Panc1 (cell line): ENCODE results near the gene SMIM17. TPM values are rescaled to one million over a fixed set of nuclear protein-coding genes. Genes with fewer than 3 reads are reported as not detected.

Experiments
- ATAC-seq: fragments of 200-7000 bp; cut with Tn5 transposase; 2 replicates; pipeline ENCODE4 v1.9.1; 2020; ENCODE audit warnings: mild to moderate bottlenecking, moderate library complexity
- BruUV-seq: library from RNA; stranded (reverse); fragments of 400-500 nt; replicated peaks from 2 replicates; lab custom pipeline; 2021; lab: Mats Ljungman, UMichigan
- CTCF ChIA-PET: fragments of 300-600 bp; sonication (Branson Sonifier 250); formaldehyde crosslinking; loops from one replicate; lab custom pipeline; 2022; ENCODE audit warnings: antibody characterized with exemption; lab: Charles Lee
- POLR2A ChIA-PET: fragments of 300-600 bp; sonication (Branson Sonifier 250); formaldehyde crosslinking; loops from one replicate; lab custom pipeline; 2022; ENCODE audit warnings: antibody characterized with exemption; lab: Charles Lee
- DNase-seq: peaks from one replicate; pipeline ENCODE4 v3.0.0-alpha.2; 2010; ENCODE audit warnings: low read depth, low spot score
- H3K27ac ChIP-seq: 2 replicates; pipeline ENCODE4 v1.5.1; 2011; ENCODE audit warnings: mild to moderate bottlenecking, low read length, inconsistent platforms
- H3K27me3 ChIP-seq: fragments of 200-500 bp; sonication (Bioruptor generic); 2 replicates; pipeline ENCODE4 v1.6.0; 2014; ENCODE audit warnings: low read length, inconsistent platforms; ENCODE audit not compliant: control insufficient read depth, insufficient read depth
- H3K36me3 ChIP-seq: fragments of 200-500 bp; sonication (Bioruptor generic); 2 replicates; pipeline ENCODE4 v1.5.1; 2014; ENCODE audit warnings: inconsistent platforms, mild to moderate bottlenecking, low read length, moderate library complexity; ENCODE audit not compliant: control insufficient read depth, insufficient read depth
- H3K4me1 ChIP-seq: 2 replicates; pipeline ENCODE4 v1.5.1; 2011; ENCODE audit warnings: inconsistent platforms, mild to moderate bottlenecking, low read length, moderate library complexity; ENCODE audit not compliant: control insufficient read depth, insufficient read depth
- H3K4me3 ChIP-seq, 2 experiments: 2 replicates each; pipeline ENCODE4 v1.5.1; 2011 to 2012; ENCODE audit warnings: low read depth in 2 of 2, low read length in 2 of 2, mild to moderate bottlenecking in 2 of 2, inconsistent platforms in 1 of 2, moderate library complexity in 1 of 2
- H3K9me3 ChIP-seq: fragments of 200-500 bp; sonication (Bioruptor generic); 2 replicates; pipeline ENCODE4 v1.5.1; 2014; ENCODE audit warnings: low read depth, mild to moderate bottlenecking, inconsistent platforms, low read length, moderate library complexity; ENCODE audit not compliant: control insufficient read depth, insufficient read depth
- POLR2AphosphoS5 ChIP-seq: IDR thresholded peaks from 2 replicates; pipeline ENCODE4 v1.6.1; 2012; ENCODE audit warnings: mild to moderate bottlenecking, low read depth, low read length, moderate library complexity
- REST ChIP-seq, 2 experiments: IDR thresholded peaks; 2 replicates each; pipeline ENCODE4 v1.6.1; 2011 to 2012; ENCODE audit warnings: low read depth in 2 of 2, control low read depth in 1 of 2, low read length in 1 of 2, mild to moderate bottlenecking in 1 of 2, moderate library complexity in 1 of 2; ENCODE audit not compliant: insufficient read depth in 1 of 2
- SIN3A ChIP-seq: IDR thresholded peaks from 2 replicates; pipeline ENCODE4 v1.6.1; 2012; ENCODE audit warnings: low read depth, mild to moderate bottlenecking, low read length, moderate library complexity, borderline replicate concordance; ENCODE audit not compliant: insufficient read depth
- TCF7L2 ChIP-seq: IDR thresholded peaks from 2 replicates; pipeline ENCODE4 v1.6.1; 2011; ENCODE audit warnings: mild to moderate bottlenecking, low read depth, low read length, inconsistent platforms
- in situ Hi-C: cut with HindIII; loops from 2 replicates; pipeline ENCODE4 v1.10.0; 2016; ENCODE audit warnings: low sequenced_read_pairs, low pct_unique_long_range_greater_than_20kb
- intact Hi-C: fragments of 100-400 bp; cut with micrococcal nuclease; formaldehyde crosslinking; loops from one replicate; pipeline ENCODE4 v1.10.0; 2022; ENCODE audit not compliant: unreplicated experiment
- total RNA-seq: library from RNA; stranded (reverse); gene quantifications from one replicate; pipeline ENCODE4 v1.2.1, GENCODE V29; 2021; ENCODE audit not compliant: unreplicated experiment
- TF ChIP-seq, protein P1 (sequence below): fragments of 450-650 bp; IDR thresholded peaks from 2 replicates; pipeline ENCODE4 v1.5.1; 2017; ENCODE audit warnings: mild to moderate bottlenecking

The SMIM17 gene
- total RNA-seq, 1 experiment from 2014 or later: 0.28 TPM

DNA sequence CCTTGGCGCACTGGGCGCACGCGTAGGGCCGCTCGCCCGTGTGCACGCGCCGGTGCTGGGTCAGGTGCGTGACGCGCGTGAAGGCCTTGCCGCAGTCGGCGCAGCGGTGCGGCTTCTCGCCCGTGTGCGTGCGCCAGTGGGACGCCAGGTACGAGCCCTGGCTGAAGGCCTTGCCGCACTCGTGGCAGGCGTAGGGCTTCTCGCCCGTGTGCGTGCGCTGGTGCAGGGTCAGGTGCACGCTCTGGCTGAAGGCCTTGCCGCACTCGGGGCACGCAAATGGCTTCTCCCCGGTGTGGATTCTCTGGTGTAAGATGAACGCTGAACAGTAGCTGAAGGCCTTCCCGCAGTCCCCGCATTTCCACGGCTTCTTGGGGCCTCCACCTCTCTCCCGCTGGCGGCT, 21.6 kb downstream of the SMIM17 start:
- no peak for ATAC-seq
- no peaks in the 10 kb centered on the region for H3K36me3 ChIP-seq
- ChIA-PET POLR2A (no interaction called here), CTCF (no interaction called here)
- DNase-seq: no peak
- no peak overlapping the region for H3K27ac ChIP-seq
- TF ChIP-seq, protein P1, sequence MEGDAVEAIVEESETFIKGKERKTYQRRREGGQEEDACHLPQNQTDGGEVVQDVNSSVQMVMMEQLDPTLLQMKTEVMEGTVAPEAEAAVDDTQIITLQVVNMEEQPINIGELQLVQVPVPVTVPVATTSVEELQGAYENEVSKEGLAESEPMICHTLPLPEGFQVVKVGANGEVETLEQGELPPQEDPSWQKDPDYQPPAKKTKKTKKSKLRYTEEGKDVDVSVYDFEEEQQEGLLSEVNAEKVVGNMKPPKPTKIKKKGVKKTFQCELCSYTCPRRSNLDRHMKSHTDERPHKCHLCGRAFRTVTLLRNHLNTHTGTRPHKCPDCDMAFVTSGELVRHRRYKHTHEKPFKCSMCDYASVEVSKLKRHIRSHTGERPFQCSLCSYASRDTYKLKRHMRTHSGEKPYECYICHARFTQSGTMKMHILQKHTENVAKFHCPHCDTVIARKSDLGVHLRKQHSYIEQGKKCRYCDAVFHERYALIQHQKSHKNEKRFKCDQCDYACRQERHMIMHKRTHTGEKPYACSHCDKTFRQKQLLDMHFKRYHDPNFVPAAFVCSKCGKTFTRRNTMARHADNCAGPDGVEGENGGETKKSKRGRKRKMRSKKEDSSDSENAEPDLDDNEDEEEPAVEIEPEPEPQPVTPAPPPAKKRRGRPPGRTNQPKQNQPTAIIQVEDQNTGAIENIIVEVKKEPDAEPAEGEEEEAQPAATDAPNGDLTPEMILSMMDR: no peak
- TF ChIP-seq SIN3A (no peak), TCF7L2 (no peak), REST (IDR thresholded peaks at IDR 0.05; ENCODE audit: insufficient read depth in 1 of 2, low read depth in 2 of 2, low read length in 1 of 2) (no peak), POLR2AphosphoS5 (no peak)
- no TSS peak for BruUV-seq
- no peaks in the 10 kb centered on the region for H3K27me3 ChIP-seq
- in situ Hi-C loops: no loop called here
- H3K4me1 ChIP-seq: no peaks in the 10 kb centered on the region
- intact Hi-C loops: no loop called here
- peaks cover 17% of the 10 kb centered on the region for H3K9me3 ChIP-seq
- H3K4me3 ChIP-seq: no peak overlapping the region

DNA sequence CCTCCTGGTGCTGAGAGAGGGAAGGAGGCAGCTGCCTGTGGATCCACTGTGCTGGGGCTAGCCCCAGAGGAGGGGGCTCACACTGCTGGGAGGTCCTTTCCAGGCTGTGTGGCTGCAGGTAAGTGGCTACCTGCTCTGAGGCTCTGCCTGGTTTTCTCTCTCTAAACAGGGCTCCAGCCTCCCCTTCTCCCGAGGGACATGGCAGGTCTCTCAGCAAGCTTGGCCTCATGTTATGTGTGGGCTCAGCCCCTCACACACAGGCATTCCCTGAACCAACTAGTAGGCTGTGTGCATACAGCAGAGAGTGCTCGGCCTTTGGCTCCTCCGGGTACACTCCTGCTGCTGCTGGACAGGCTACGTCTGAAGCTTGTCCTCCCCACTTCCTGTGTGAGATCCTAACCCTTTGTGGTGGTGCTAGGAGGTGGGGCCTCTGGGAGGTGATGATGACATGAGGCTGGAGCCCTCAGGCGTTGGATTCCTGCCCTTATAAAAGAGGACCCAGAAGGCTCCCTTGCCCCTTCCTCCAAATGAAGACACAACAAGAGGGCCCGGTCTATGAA, 24.4 kb downstream of the SMIM17 start:
- no peak for DNase-seq
- Histone ChIP-seq H3K9me3 (peaks cover 4% of the 10 kb centered on the region), H3K27ac (no peak overlapping the region), H3K27me3 (no peaks in the 10 kb centered on the region), H3K36me3 (no peaks in the 10 kb centered on the region), H3K4me1 (no peaks in the 10 kb centered on the region), H3K4me3 (no peak overlapping the region)
- in situ Hi-C loops (no loop called here), intact Hi-C loops (no loop called here)
- TF ChIP-seq, protein P1: no peak
- TF ChIP-seq POLR2AphosphoS5: no peak
- TF ChIP-seq TCF7L2: no peak
- no peak for ATAC-seq
- BruUV-seq: no TSS peak
- CTCF ChIA-PET: no interaction called here
- POLR2A ChIA-PET: no interaction called here
